ENCODE measurements around the gene PDCD5.

PDCD5 gene

GRCh38 chr19:32532233-32532632 is 48.8 kb upstream of the PDCD5 start:
- H3K36me3 ChIP-seq (ENCODE audit: control insufficient read depth in 2 of 2, insufficient read depth in 1 of 2, low read length in 2 of 2), result no peaks in the 10 kb centered on the region; a peak in 1 of 3 replicates
- peaks cover 19% of the 10 kb centered on the region for H3K9me3 ChIP-seq (ENCODE audit: control insufficient read depth, insufficient read depth, low read depth, low read length)
- H3K27ac ChIP-seq (ENCODE audit: extremely low read depth, low read depth, low read length), result no peak overlapping the region
- TF ChIP-seq ZNF76 (tag by site-specific recombination; IDR thresholded peaks at IDR 0.05; ENCODE audit: borderline replicate concordance, low read depth) (no peak), ZNF132 (tag by site-specific recombination; IDR thresholded peaks at IDR 0.05; ENCODE audit: borderline replicate concordance) (no peak), ZEB2 (tag by site-specific recombination; IDR thresholded peaks at IDR 0.05) (no peak), ZNF146 (tag by site-specific recombination; IDR thresholded peaks at IDR 0.05) (no peak), SETDB1 (IDR thresholded peaks at IDR 0.05; ENCODE audit: insufficient read length, low read length) (no peak), ZNF48 (tag by site-specific recombination; IDR thresholded peaks at IDR 0.05) (no peak), OVOL3 (tag by site-specific recombination; IDR thresholded peaks at IDR 0.05) (no peak), ZNF623 (tag by site-specific recombination; IDR thresholded peaks at IDR 0.05) (no peak), KLF1 (tag by site-specific recombination; IDR thresholded peaks at IDR 0.05) (no peak), GLI2 (tag by site-specific recombination; IDR thresholded peaks at IDR 0.05; ENCODE audit: borderline replicate concordance, low read depth) (no peak), ZNF350 (tag by site-specific recombination; IDR thresholded peaks at IDR 0.05) (no peak), ZBTB26 (tag by site-specific recombination; optimal IDR thresholded peaks at IDR 0.05) (no peak), ZNF626 (tag by site-specific recombination; IDR thresholded peaks at IDR 0.05) (no peak), ZNF596 (tag by site-specific recombination; IDR thresholded peaks at IDR 0.05) (no peak), ZNF274 (IDR thresholded peaks at IDR 0.05; ENCODE audit: low read length) (no peak), ZNF274 (tag by site-specific recombination; IDR thresholded peaks at IDR 0.05; ENCODE audit: borderline replicate concordance) (no peak), ZIC2 (tag by site-specific recombination; IDR thresholded peaks at IDR 0.05) (no peak)
- ChIA-PET CTCF (no interaction called here), POLR2A (no interaction called here)
- H3K4me3 ChIP-seq (ENCODE audit: low read depth, low read length), result no peak overlapping the region
- no peaks in the 10 kb centered on the region for H3K4me1 ChIP-seq (ENCODE audit: control insufficient read depth, insufficient read depth, low read length)

- CTCF ChIA-PET, result interaction anchor here (0.6 kb wide), 1 partner anchor 31 kb away, joined by 3 read pairs; no protein-coding TSS in a partner anchor
- Histone ChIP-seq H3K27ac (ENCODE audit: extremely low read depth, low read depth, low read length) (no peak overlapping the region), H3K36me3 (ENCODE audit: control insufficient read depth in 2 of 2, insufficient read depth in 1 of 2, low read length in 2 of 2) (no peaks in the 10 kb centered on the region), H3K4me3 (ENCODE audit: low read depth, low read length) (no peak overlapping the region), H3K4me1 (ENCODE audit: control insufficient read depth, insufficient read depth, low read length) (no peaks in the 10 kb centered on the region; the same call in 1 of the 2 replicates), H3K9me3 (ENCODE audit: control insufficient read depth, insufficient read depth, low read depth, low read length) (peaks cover 3% of the 10 kb centered on the region; the same call in 1 of the 2 replicates)
- POLR2A ChIA-PET, result no interaction called here
- peak; percentile 88 for TF ChIP-seq REST (tag by site-specific recombination; IDR thresholded peaks at IDR 0.05)
- no peak for TF ChIP-seq AEBP2 (tag by site-specific recombination; IDR thresholded peaks at IDR 0.05; ENCODE audit: borderline replicate concordance)
Observed at GRCh38 chr19:32537580-32537979, 43.4 kb upstream of the PDCD5 start.
